ENCODE data around the gene FBXO30. TPM values are rescaled to one million over a fixed set of nuclear protein-coding genes. Genes with fewer than 3 reads are reported as not detected.

Gene FBXO30
- total RNA-seq, 3 donors from 2014 or later, result 6.3 to 34.7 (median 7.1) TPM

GRCh38 chr6:145816392-145816791, 1.8 kb upstream of the FBXO30 start:
- Histone ChIP-seq H3K4me3 (no peak overlapping the region), H3K4me1 (ENCODE audit: low read depth) (peaks cover 4% of the 10 kb centered on the region), H3K36me3 (ENCODE audit: low read depth) (no peaks in the 10 kb centered on the region), H3K9me3 (no peaks in the 10 kb centered on the region)
- no peak for TF ChIP-seq CTCF (IDR thresholded peaks at IDR 0.05)
- intact Hi-C loops (cut with DNase I, micrococcal nuclease), result loop anchor here in 1 of 2 donors (10.0 kb wide), 1 partner anchor 82 kb away; the partner anchor contains the start of gene EPM2A
- DNase-seq (no peak), ATAC-seq (no peak)

DNA sequence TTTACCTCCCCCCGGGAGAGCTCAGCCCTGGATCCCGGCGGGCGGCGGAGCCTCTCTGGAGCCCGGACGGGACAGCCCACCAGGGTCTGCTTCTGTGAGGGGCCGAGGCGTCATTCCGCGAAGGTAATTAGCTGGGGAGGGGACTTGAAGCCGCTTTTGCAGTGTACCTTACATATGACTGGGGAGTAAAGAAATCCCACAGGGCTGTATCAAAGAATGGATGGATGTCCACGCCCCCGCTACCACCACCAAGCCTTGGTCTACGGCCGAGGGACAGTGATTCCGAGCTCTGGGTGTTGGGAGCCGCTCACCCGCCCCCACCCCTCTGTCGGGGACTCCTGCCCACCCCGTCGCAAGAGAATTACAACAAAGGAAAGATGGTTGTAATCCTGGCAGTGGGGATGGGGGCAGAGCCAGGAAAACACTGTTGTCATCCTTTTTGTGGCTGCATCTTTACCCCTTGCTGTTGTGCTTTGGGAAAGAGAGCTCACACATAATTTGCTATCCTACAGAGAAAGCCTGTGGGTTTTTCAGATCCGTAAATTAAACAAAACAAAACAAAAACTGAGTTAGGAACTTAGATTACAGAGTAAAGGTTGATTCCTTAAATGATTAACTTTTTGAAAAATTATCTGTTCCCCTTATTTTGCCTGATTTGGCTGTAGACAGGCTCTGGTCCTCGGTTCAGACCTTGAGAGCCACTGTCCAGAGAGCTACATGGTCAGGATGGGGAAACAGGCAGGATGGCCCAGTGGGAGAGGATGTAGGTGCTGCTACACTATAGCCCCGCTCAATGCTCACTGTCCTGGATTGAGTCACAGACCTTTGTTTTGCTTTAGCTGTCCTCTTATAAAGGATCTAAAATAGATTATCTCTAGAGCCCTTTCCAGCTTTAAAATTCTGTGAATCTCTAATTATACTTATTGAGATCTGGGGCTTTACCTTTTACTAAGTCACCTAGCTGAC, 997 bp upstream of the FBXO30 start:
- Histone ChIP-seq H3K4me3 (peak overlapping the region; percentile 56), H3K36me3 (ENCODE audit: low read depth) (no peaks in the 10 kb centered on the region), H3K9me3 (no peaks in the 10 kb centered on the region), H3K4me1 (ENCODE audit: low read depth) (peaks cover 4% of the 10 kb centered on the region)
- DNase-seq (peak in 1 of 3 donors; percentile 30), ATAC-seq (peak; percentile 2)
- no peak for TF ChIP-seq CTCF (IDR thresholded peaks at IDR 0.05)
- intact Hi-C loops (cut with DNase I, micrococcal nuclease), result loop anchor here in 1 of 2 donors (10.0 kb wide), 1 partner anchor 81 kb away; the partner anchor contains the start of gene EPM2A

DNA sequence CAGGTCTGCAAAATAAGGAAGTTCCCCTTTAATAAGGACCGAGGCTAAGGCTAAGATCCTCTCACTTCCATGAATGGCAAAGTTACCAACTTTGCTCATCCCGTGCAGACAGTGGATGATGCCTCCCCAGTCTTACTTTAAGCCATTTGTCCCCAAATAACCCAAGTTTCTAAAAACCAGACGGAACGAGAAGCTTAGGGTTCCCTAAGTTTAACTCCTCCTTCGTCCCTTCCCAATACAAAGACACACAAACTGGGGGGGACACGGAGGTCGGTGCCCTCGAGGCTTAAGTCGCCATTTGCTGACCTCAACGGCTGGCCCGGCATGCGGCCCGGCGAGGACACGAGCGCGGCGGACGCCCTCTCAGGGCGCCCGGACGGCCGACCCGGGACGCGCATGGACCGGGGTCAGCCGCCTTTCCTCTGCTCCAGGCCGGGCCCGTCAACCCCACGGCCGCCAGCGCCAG, 527 bp downstream of the FBXO30 start:
- Histone ChIP-seq H3K36me3 (ENCODE audit: low read depth) (no peaks in the 10 kb centered on the region), H3K4me3 (peak overlapping the region; percentile 56), H3K4me1 (ENCODE audit: low read depth) (peaks cover 4% of the 10 kb centered on the region), H3K9me3 (no peaks in the 10 kb centered on the region)
- DNase-seq (peak in 2 of 3 donors; percentile 43 to 60), ATAC-seq (peak; percentile 34)
- intact Hi-C loops (cut with DNase I, micrococcal nuclease), result loop anchor here in 1 of 2 donors (10.0 kb wide), 1 partner anchor 79 kb away; the partner anchor contains the start of gene EPM2A
- TF ChIP-seq CTCF (IDR thresholded peaks at IDR 0.05), result no peak

GRCh38 chr6:145813285-145814034, 1.1 kb downstream of the FBXO30 start:
- intact Hi-C loops (cut with DNase I, micrococcal nuclease), result loop anchor here in 1 of 2 donors (10.0 kb wide), 1 partner anchor 79 kb away; the partner anchor contains the start of gene EPM2A
- Histone ChIP-seq H3K9me3 (no peaks in the 10 kb centered on the region), H3K4me1 (ENCODE audit: low read depth) (peaks cover 4% of the 10 kb centered on the region), H3K36me3 (ENCODE audit: low read depth) (no peaks in the 10 kb centered on the region), H3K4me3 (peak overlapping the region; percentile 56)
- no peak for TF ChIP-seq CTCF (IDR thresholded peaks at IDR 0.05)
- ATAC-seq (no peak), DNase-seq (peak in 1 of 3 donors; percentile 7)

DNA sequence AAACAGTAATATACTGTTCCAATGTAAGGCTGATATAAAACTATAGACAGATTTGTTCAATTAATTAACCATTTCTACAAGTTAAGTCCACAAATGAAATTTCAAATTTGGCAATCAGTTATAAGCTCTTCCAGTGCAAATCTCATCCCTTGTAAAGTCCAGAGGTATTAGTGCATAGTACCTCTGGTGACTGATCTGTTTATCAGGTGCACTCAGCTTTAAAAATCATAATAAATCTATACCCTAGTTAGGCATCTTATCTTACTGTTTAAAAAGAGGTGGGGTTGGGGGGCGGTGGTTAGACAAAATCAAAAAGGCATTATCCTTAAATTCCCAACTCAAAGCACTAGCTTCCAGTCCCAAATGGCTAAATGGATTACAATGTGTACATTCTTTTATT, 2.9 kb downstream of the FBXO30 start:
- Histone ChIP-seq H3K9me3 (no peaks in the 10 kb centered on the region), H3K36me3 (ENCODE audit: low read depth) (no peaks in the 10 kb centered on the region), H3K4me3 (no peak overlapping the region), H3K4me1 (ENCODE audit: low read depth) (peaks cover 4% of the 10 kb centered on the region)
- ATAC-seq, result no peak
- no peak for DNase-seq
- TF ChIP-seq CTCF (IDR thresholded peaks at IDR 0.05), result no peak
- intact Hi-C loops (cut with DNase I, micrococcal nuclease), result loop anchor here in 1 of 2 donors (10.0 kb wide), 1 partner anchor 77 kb away; the partner anchor contains the start of gene EPM2A

Measured in mucosa of descending colon (tissue), 3 donors.